ENCODE measurements around the gene CNOT3.
"Not testable (repeated sequence)": the region's sequence is repeated elsewhere in the genome, so short reads cannot be mapped to it uniquely, and the experiment has no call there.

Gene CNOT3

GRCh38 chr19:54169149-54169740, 31.7 kb downstream of the CNOT3 start:
- DNase-seq (ENCODE audit: low read depth in 2 of 2), result no peak

- not testable (repeated sequence) for DNase-seq (ENCODE audit: low read depth in 2 of 2)
Measured at GRCh38 chr19:54171736-54172431, 34.3 kb downstream of the CNOT3 start.

GRCh38 chr19:54172471-54173358, 35.2 kb downstream of the CNOT3 start, which contains the start of gene TMC4:
TSS of gene TMC4 (minus strand) at chr19:54173160. CDS start at chr19:54173117, 43 bp downstream.
- no peak for DNase-seq (ENCODE audit: low read depth in 2 of 2)

- DNase-seq (ENCODE audit: low read depth in 2 of 2), result no peak
Measured at GRCh38 chr19:54173359-54173699, 35.8 kb downstream of the CNOT3 start.

- no peak for DNase-seq (ENCODE audit: low read depth in 2 of 2)
Measured at GRCh38 chr19:54173951-54174834, 36.6 kb downstream of the CNOT3 start.

GRCh38 chr19:54178581-54179261, 41.2 kb downstream of the CNOT3 start:
- peak in 1 of 2 donors; percentile 31 for DNase-seq (ENCODE audit: low read depth in 2 of 2)

- DNase-seq (ENCODE audit: low read depth in 2 of 2), result no peak
Measured at GRCh38 chr19:54179262-54179852, 41.8 kb downstream of the CNOT3 start.

- no peak for DNase-seq (ENCODE audit: low read depth in 2 of 2)
Measured at GRCh38 chr19:54179921-54180461, 42.4 kb downstream of the CNOT3 start.

GRCh38 chr19:54180691-54181091, 43.1 kb downstream of the CNOT3 start:
- DNase-seq (ENCODE audit: low read depth in 2 of 2), result no peak

- DNase-seq (ENCODE audit: low read depth in 2 of 2), result not testable (repeated sequence)
Measured at GRCh38 chr19:54181894-54182293, 44.3 kb downstream of the CNOT3 start.

GRCh38 chr19:54183431-54183830, 45.9 kb downstream of the CNOT3 start:
- no peak for DNase-seq (ENCODE audit: low read depth in 2 of 2)

GRCh38 chr19:54186351-54186750, 48.8 kb downstream of the CNOT3 start:
- DNase-seq (ENCODE audit: low read depth in 2 of 2), result no peak

GRCh38 chr19:54186934-54187381, 49.4 kb downstream of the CNOT3 start:
- no peak for DNase-seq (ENCODE audit: low read depth in 2 of 2)

GRCh38 chr19:54188215-54188871, 50.8 kb downstream of the CNOT3 start:
- peak in 1 of 2 donors; percentile 61 for DNase-seq (ENCODE audit: low read depth in 2 of 2)

GRCh38 chr19:54189145-54189734, 51.7 kb downstream of the CNOT3 start, which contains the start of gene MBOAT7:
TSS of gene MBOAT7 (minus strand) at chr19:54189580. CDS start at chr19:54188508, 1,072 bp downstream.
- no peak for DNase-seq (ENCODE audit: low read depth in 2 of 2)

GRCh38 chr19:54189735-54190502, 52.4 kb downstream of the CNOT3 start:
- peak; percentile 100 for DNase-seq (ENCODE audit: low read depth in 2 of 2)

GRCh38 chr19:54190503-54191010, 53.0 kb downstream of the CNOT3 start:
- peak; percentile 100 for DNase-seq (ENCODE audit: low read depth in 2 of 2)

Measured in stimulated activated CD4-positive, alpha-beta T cell treated with anti-CD3 and anti-CD28 coated beads, Interleukin-4, amount 100 ng/mL, for 48 hours (primary cell).